H9 (cell line): ENCODE measurements around the gene OVAAL. TPM values are rescaled to one million over a fixed set of nuclear protein-coding genes. Genes with fewer than 3 reads are reported as not detected.

Source experiments
- DNase-seq: peaks from one replicate; pipeline ENCODE4 v3.0.0-alpha.2; 2017
- H2AFZ ChIP-seq: one replicate; pipeline ENCODE4 v1.6.1; 2013; ENCODE audit warnings: mild to moderate bottlenecking, low read length, control low read depth, moderate library complexity
- H2AK5ac ChIP-seq: 2 replicates; pipeline ENCODE4 v1.6.1; 2013; ENCODE audit warnings: low read length, control low read depth, mixed read lengths; ENCODE audit not compliant: insufficient read length
- H2BK120ac ChIP-seq: one replicate; pipeline ENCODE4 v1.6.1; 2013; ENCODE audit warnings: low read depth, mild to moderate bottlenecking, low read length, control low read depth, inconsistent platforms; ENCODE audit not compliant: poor library complexity, severe bottlenecking
- H2BK12ac ChIP-seq: 2 replicates; pipeline ENCODE4 v1.6.1; 2013; ENCODE audit warnings: low read length, control low read depth, mixed read lengths, low read depth; ENCODE audit not compliant: insufficient read length
- H2BK15ac ChIP-seq: 2 replicates; pipeline ENCODE4 v1.6.1; 2013; ENCODE audit warnings: low read depth, low read length, control low read depth
- H2BK20ac ChIP-seq: one replicate; pipeline ENCODE4 v1.6.1; 2013; ENCODE audit warnings: low read depth, mild to moderate bottlenecking, low read length, control low read depth, inconsistent platforms; ENCODE audit not compliant: poor library complexity, severe bottlenecking
- H2BK5ac ChIP-seq: 2 replicates; pipeline ENCODE4 v1.6.1; 2013; ENCODE audit warnings: low read length, control low read depth, mixed read lengths; ENCODE audit not compliant: insufficient read length
- H3K14ac ChIP-seq: 2 replicates; pipeline ENCODE4 v1.6.1; 2013; ENCODE audit warnings: low read length, control low read depth; ENCODE audit not compliant: insufficient read depth
- H3K18ac ChIP-seq: 2 replicates; pipeline ENCODE4 v1.6.1; 2013; ENCODE audit warnings: low read depth, mild to moderate bottlenecking, mixed read lengths, low read length, control low read depth; ENCODE audit not compliant: insufficient read length
- H3K23ac ChIP-seq: 2 replicates; pipeline ENCODE4 v1.6.1; 2013; ENCODE audit warnings: low read length, control low read depth, mixed read lengths, low read depth; ENCODE audit not compliant: insufficient read length
- H3K23me2 ChIP-seq: 2 replicates; pipeline ENCODE4 v1.6.1; 2013; ENCODE audit warnings: low read depth, mild to moderate bottlenecking, mixed read lengths, low read length, control low read depth; ENCODE audit not compliant: insufficient read length, poor library complexity, severe bottlenecking
- H3K27ac ChIP-seq: 2 replicates; pipeline ENCODE4 v1.5.1; 2013; ENCODE audit warnings: low read length, control low read depth, mixed read lengths, low read depth; ENCODE audit not compliant: insufficient read length
- H3K27me3 ChIP-seq: 2 replicates; pipeline ENCODE4 v1.6.1; 2013; ENCODE audit warnings: low read length, control low read depth, inconsistent platforms; ENCODE audit not compliant: insufficient read depth
- H3K4ac ChIP-seq: 2 replicates; pipeline ENCODE4 v1.6.1; 2013; ENCODE audit warnings: low read depth, mild to moderate bottlenecking, control low read depth, inconsistent platforms, low read length, moderate library complexity
- H3K4me1 ChIP-seq: 2 replicates; pipeline ENCODE4 v1.6.1; 2013; ENCODE audit warnings: low read length, control low read depth, inconsistent platforms; ENCODE audit not compliant: insufficient read depth
- H3K4me2 ChIP-seq: 2 replicates; pipeline ENCODE4 v1.6.1; 2013; ENCODE audit warnings: low read length, control low read depth, mixed read lengths; ENCODE audit not compliant: insufficient read length, insufficient read depth
- H3K56ac ChIP-seq: 2 replicates; pipeline ENCODE4 v1.6.1; 2013; ENCODE audit warnings: low read depth, mild to moderate bottlenecking, mixed read lengths, low read length, control low read depth; ENCODE audit not compliant: insufficient read length
- H3K79me1 ChIP-seq: 2 replicates; pipeline ENCODE4 v1.6.1; 2013; ENCODE audit warnings: low read depth, mild to moderate bottlenecking, moderate library complexity, low read length, control low read depth, inconsistent platforms; ENCODE audit not compliant: insufficient read depth, poor library complexity, severe bottlenecking
- H3K79me2 ChIP-seq: 2 replicates; pipeline ENCODE4 v1.6.1; 2013; ENCODE audit warnings: low read length, control low read depth, inconsistent platforms; ENCODE audit not compliant: insufficient read depth
- H3K9ac ChIP-seq: 2 replicates; pipeline ENCODE4 v1.6.1; 2013; ENCODE audit warnings: low read length, control low read depth, mixed read lengths; ENCODE audit not compliant: insufficient read length; ENCODE audit errors: extremely low read depth
- H3K9me3 ChIP-seq: one replicate; pipeline ENCODE4 v1.6.1; 2013; ENCODE audit warnings: low read depth, low read length, inconsistent platforms; ENCODE audit not compliant: control insufficient read depth
- H3T11ph ChIP-seq: one replicate; pipeline ENCODE4 v1.6.1; 2013; ENCODE audit warnings: mild to moderate bottlenecking, low read length, control low read depth, inconsistent platforms
- H4K20me1 ChIP-seq: one replicate; pipeline ENCODE4 v1.6.1; 2013; ENCODE audit not compliant: control insufficient read depth, insufficient read length, insufficient read depth
- H4K5ac ChIP-seq: 2 replicates; pipeline ENCODE4 v1.6.1; 2013; ENCODE audit warnings: low read depth, mild to moderate bottlenecking, mixed read lengths, low read length, control low read depth; ENCODE audit not compliant: insufficient read length
- H4K8ac ChIP-seq: replicated peaks from 2 replicates; pipeline ENCODE4 v1.6.1; 2013; ENCODE audit warnings: low read length, control low read depth, mixed read lengths, low read depth; ENCODE audit not compliant: insufficient read length
- H4K91ac ChIP-seq: 2 replicates; pipeline ENCODE4 v1.6.1; 2013; ENCODE audit warnings: low read depth, mild to moderate bottlenecking, moderate library complexity, mixed read lengths, low read length, control low read depth; ENCODE audit not compliant: insufficient read length
- H3K27ac Mint-ChIP-seq, 3 experiments: 2 replicates in 2 of 3; 3 replicates in 1 of 3; pipeline ENCODE4 v1.8.0; 2020 to 2021; ENCODE audit warnings: mixed read lengths in 3 of 3, mild to moderate bottlenecking in 1 of 3, moderate library complexity in 1 of 3
- H3K27me3 Mint-ChIP-seq: 2 replicates; pipeline ENCODE4 v1.8.0; 2021; ENCODE audit warnings: low read depth, mild to moderate bottlenecking, moderate library complexity, mixed read lengths
- H3K36me3 Mint-ChIP-seq, 3 experiments: 2 replicates in 2 of 3; 3 replicates in 1 of 3; pipeline ENCODE4 v1.8.0; 2020 to 2021; ENCODE audit warnings: low read depth in 3 of 3, mixed read lengths in 3 of 3; ENCODE audit not compliant: insufficient read depth in 1 of 3
- H3K4me1 Mint-ChIP-seq, 2 experiments: 2 replicates each; pipeline ENCODE4 v1.8.0; 2020; ENCODE audit warnings: mixed read lengths in 2 of 2
- H3K4me3 Mint-ChIP-seq, 2 experiments: 2 replicates in 1 of 2; 3 replicates in 1 of 2; pipeline ENCODE4 v1.8.0; 2020 to 2021; ENCODE audit warnings: mild to moderate bottlenecking in 2 of 2, mixed read lengths in 2 of 2, moderate library complexity in 1 of 2
- H3K9me3 Mint-ChIP-seq, 2 experiments: 2 replicates in 1 of 2; 3 replicates in 1 of 2; pipeline ENCODE4 v1.8.0; 2020; ENCODE audit warnings: mild to moderate bottlenecking in 2 of 2, mixed read lengths in 2 of 2, moderate library complexity in 1 of 2
- WGBS: extraction: QIAGEN DNeasy Blood & Tissue Kit; methylation state at CpG from one replicate; pipeline ENCODE4 v1.1.7; 2013; ENCODE audit warnings: missing lambda C conversion rate, low lambda C conversion rate, mixed read lengths; ENCODE audit not compliant: insufficient read length; ENCODE audit errors: extremely low coverage; 5-methylcytosine and 5-hydroxymethylcytosine counted together
- long read RNA-seq: library from polyadenylated mRNA; unstranded; transcript quantifications from one replicate; pipeline ENCODE4 v2.0.0, GENCODE V29; 2020
- total RNA-seq: library from RNA; stranded (reverse); gene quantifications from 2 replicates; pipeline ENCODE4 v1.2.1, GENCODE V29; 2021
- TF ChIP-seq, protein P1 (sequence below): fragments of 200-600 bp; sonication (generic); conservative IDR thresholded peaks from 3 replicates; pipeline ENCODE4 v1.8.0; 2021; ENCODE audit warnings: antibody characterized with exemption, mild to moderate bottlenecking

OVAAL gene
- not detected in 2 replicates for total RNA-seq
- long read RNA-seq = 0 reads

DNA sequence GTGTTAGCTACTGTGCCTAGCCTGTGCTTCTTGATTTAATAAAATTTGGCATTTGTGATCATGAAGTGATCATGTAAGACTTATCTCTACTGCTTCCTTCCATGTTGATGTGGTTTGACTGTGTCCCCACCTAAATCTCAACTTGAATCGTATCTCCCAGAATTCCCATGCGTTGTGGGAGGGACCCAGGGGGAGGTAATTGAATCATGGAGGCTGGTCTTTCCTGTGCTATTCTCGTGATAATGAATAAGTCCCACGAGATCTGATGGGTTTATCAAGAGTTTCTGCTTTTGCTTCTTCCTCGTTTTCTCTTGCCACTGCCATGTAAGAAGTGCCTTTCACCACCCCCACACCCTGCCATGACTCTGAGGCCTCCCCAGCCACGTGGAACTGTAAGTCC lies at the start of gene OVAAL:
Gene OVAAL, plus strand, starts transcription at position 301 of the 400 bp plus-strand sequence.
- no CpG with 5 or more reads among the region's 6 CpGs for WGBS
- no peak within 1 kb of the TSS for H3K27ac ChIP-seq
- no peak for DNase-seq

More for the DNA sequence above, at the start of gene OVAAL:
- H3K27ac Mint-ChIP-seq = no peak within 1 kb of the TSS
- peaks cover 8 to 10% of the 10 kb centered on the region in 2 experiments for H3K9me3 Mint-ChIP-seq
- H3K4me1 Mint-ChIP-seq = peaks cover 3 to 4% of the 10 kb centered on the region in 2 experiments; a peak in 1 of 4 replicates
- Histone ChIP-seq H3K79me2 (no peaks in the 10 kb centered on the region), H4K91ac (no peak within 1 kb of the TSS), H2BK5ac (no peak within 1 kb of the TSS), H2AK5ac (no peak within 1 kb of the TSS), H4K20me1 (no peaks in the 10 kb centered on the region), H3K27me3 (no peaks in the 10 kb centered on the region), H4K5ac (no peak within 1 kb of the TSS), H3K9ac (no peak within 1 kb of the TSS), H2BK20ac (no peak within 1 kb of the TSS), H2BK15ac (no peak within 1 kb of the TSS), H2AFZ (no peak within 1 kb of the TSS), H3K79me1 (no peaks in the 10 kb centered on the region), H3K14ac (no peak within 1 kb of the TSS), H2BK120ac (no peak within 1 kb of the TSS), H3T11ph (no peak within 1 kb of the TSS), H3K18ac (no peak within 1 kb of the TSS), H4K8ac (no peak within 1 kb of the TSS), H3K4ac (no peak within 1 kb of the TSS), H3K23me2 (no peaks in the 10 kb centered on the region), H3K4me1 (no peaks in the 10 kb centered on the region), H3K9me3 (no peaks in the 10 kb centered on the region), H2BK12ac (no peak within 1 kb of the TSS), H3K56ac (no peak within 1 kb of the TSS), H3K4me2 (no peak within 1 kb of the TSS), H3K23ac (no peak within 1 kb of the TSS)
- H3K4me3 Mint-ChIP-seq = no peak within 1 kb of the TSS
- TF ChIP-seq, protein P1, sequence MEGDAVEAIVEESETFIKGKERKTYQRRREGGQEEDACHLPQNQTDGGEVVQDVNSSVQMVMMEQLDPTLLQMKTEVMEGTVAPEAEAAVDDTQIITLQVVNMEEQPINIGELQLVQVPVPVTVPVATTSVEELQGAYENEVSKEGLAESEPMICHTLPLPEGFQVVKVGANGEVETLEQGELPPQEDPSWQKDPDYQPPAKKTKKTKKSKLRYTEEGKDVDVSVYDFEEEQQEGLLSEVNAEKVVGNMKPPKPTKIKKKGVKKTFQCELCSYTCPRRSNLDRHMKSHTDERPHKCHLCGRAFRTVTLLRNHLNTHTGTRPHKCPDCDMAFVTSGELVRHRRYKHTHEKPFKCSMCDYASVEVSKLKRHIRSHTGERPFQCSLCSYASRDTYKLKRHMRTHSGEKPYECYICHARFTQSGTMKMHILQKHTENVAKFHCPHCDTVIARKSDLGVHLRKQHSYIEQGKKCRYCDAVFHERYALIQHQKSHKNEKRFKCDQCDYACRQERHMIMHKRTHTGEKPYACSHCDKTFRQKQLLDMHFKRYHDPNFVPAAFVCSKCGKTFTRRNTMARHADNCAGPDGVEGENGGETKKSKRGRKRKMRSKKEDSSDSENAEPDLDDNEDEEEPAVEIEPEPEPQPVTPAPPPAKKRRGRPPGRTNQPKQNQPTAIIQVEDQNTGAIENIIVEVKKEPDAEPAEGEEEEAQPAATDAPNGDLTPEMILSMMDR = no peak
- H3K36me3 Mint-ChIP-seq = peaks cover 0 to 3% (median 2%) of the 10 kb centered on the region in 3 experiments; a peak in 4 of 7 replicates
- peaks cover 1% of the 10 kb centered on the region; the same call in 1 of the 2 replicates for H3K27me3 Mint-ChIP-seq
